ENCODE measurements around the gene UGT8.
"Not testable (repeated sequence)": the region's sequence is repeated elsewhere in the genome, so short reads cannot be mapped to it uniquely, and the experiment has no call there.

Gene UGT8

DNA sequence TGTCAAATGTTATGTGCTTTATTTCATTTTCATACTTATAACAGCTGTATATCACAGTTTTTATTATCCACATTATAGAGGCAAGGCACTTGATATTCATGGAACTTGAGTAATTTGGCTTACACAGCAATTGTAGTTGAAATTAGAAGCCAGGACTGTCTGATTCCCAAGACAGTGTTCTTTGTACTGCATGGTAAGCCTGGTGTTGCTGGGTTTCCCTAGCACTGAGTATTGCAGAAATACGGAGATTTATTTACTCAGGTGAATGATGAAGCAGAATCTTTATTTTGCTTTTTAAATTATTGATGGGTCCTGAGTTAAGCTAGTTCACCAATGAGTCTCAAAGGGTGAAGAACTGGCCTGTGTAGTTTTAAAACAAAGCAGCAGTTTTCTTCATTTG lies 70.0 kb downstream of the UGT8 start:
- Histone ChIP-seq H3K79me2 (ENCODE audit: insufficient read depth, low read depth) (no peaks in the 10 kb centered on the region), H2AFZ (ENCODE audit: low read depth) (no peak overlapping the region), H3K4me1 (ENCODE audit: low read depth, poor library complexity, severe bottlenecking) (no peaks in the 10 kb centered on the region), H3K36me3 (ENCODE audit: insufficient read depth) (no peaks in the 10 kb centered on the region), H3K27ac (no peak overlapping the region), H4K20me1 (ENCODE audit: insufficient read depth) (no peaks in the 10 kb centered on the region), H3K4me3 (IDR thresholded peaks at IDR 0.05; ENCODE audit: insufficient read depth, low read depth, low read length) (no peak overlapping the region), H3K4me2 (no peak overlapping the region), H3K27me3 (ENCODE audit: insufficient read depth, low read depth) (no peaks in the 10 kb centered on the region), H3K9ac (no peak overlapping the region)
- TF ChIP-seq, protein P1, sequence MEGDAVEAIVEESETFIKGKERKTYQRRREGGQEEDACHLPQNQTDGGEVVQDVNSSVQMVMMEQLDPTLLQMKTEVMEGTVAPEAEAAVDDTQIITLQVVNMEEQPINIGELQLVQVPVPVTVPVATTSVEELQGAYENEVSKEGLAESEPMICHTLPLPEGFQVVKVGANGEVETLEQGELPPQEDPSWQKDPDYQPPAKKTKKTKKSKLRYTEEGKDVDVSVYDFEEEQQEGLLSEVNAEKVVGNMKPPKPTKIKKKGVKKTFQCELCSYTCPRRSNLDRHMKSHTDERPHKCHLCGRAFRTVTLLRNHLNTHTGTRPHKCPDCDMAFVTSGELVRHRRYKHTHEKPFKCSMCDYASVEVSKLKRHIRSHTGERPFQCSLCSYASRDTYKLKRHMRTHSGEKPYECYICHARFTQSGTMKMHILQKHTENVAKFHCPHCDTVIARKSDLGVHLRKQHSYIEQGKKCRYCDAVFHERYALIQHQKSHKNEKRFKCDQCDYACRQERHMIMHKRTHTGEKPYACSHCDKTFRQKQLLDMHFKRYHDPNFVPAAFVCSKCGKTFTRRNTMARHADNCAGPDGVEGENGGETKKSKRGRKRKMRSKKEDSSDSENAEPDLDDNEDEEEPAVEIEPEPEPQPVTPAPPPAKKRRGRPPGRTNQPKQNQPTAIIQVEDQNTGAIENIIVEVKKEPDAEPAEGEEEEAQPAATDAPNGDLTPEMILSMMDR (conservative IDR thresholded peaks at IDR 0.05; ENCODE audit: low read depth, low read length): no peak

- H3K36me3 ChIP-seq (ENCODE audit: insufficient read depth); H3K27ac ChIP-seq; H3K27me3 ChIP-seq (ENCODE audit: insufficient read depth, low read depth); H2AFZ ChIP-seq (ENCODE audit: low read depth); H3K9ac ChIP-seq; H3K4me1 ChIP-seq (ENCODE audit: low read depth, poor library complexity, severe bottlenecking); H3K79me2 ChIP-seq (ENCODE audit: insufficient read depth, low read depth); H4K20me1 ChIP-seq (ENCODE audit: insufficient read depth); H3K4me2 ChIP-seq; H3K4me3 ChIP-seq (IDR thresholded peaks at IDR 0.05; ENCODE audit: insufficient read depth, low read depth, low read length): not testable (repeated sequence)
These were observed 72.1 kb downstream of the UGT8 start for GRCh38 chr4:114670733-114671132.

- Histone ChIP-seq H3K79me2 (ENCODE audit: insufficient read depth, low read depth) (no peaks in the 10 kb centered on the region), H3K4me2 (no peak overlapping the region), H3K4me1 (ENCODE audit: low read depth, poor library complexity, severe bottlenecking) (no peaks in the 10 kb centered on the region), H2AFZ (ENCODE audit: low read depth) (no peak overlapping the region), H3K4me3 (IDR thresholded peaks at IDR 0.05; ENCODE audit: insufficient read depth, low read depth, low read length) (no peak overlapping the region), H4K20me1 (ENCODE audit: insufficient read depth) (no peaks in the 10 kb centered on the region), H3K27ac (no peak overlapping the region), H3K36me3 (ENCODE audit: insufficient read depth) (no peaks in the 10 kb centered on the region), H3K27me3 (ENCODE audit: insufficient read depth, low read depth) (no peaks in the 10 kb centered on the region), H3K9ac (no peak overlapping the region)
- TF ChIP-seq, protein P1 (conservative IDR thresholded peaks at IDR 0.05; ENCODE audit: low read depth, low read length): no peak
These were observed 74.7 kb downstream of the UGT8 start for GRCh38 chr4:114673306-114673705.

DNA sequence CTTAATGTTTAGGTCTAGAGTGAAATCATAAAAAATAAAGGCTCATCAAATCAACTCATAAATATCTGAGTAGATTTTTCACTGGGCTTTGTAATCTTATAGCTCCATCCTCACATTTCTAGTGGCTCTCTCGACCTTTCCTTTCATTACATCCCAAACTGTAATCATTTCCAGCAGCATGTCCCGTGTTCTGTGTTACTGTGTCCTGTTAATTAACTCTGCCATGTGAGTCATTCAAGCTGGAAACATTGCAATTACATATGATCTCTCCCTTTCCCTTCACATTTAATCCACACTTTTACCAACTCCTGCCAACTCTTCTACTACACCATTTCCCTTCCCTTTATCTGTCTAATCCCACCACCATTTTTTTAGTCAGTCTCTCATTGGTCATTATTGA lies 75.5 kb downstream of the UGT8 start:
- Histone ChIP-seq H3K36me3 (ENCODE audit: insufficient read depth) (no peaks in the 10 kb centered on the region), H3K4me2 (no peak overlapping the region), H3K4me1 (ENCODE audit: low read depth, poor library complexity, severe bottlenecking) (no peaks in the 10 kb centered on the region), H4K20me1 (ENCODE audit: insufficient read depth) (no peaks in the 10 kb centered on the region), H3K27ac (no peak overlapping the region), H3K79me2 (ENCODE audit: insufficient read depth, low read depth) (no peaks in the 10 kb centered on the region), H3K27me3 (ENCODE audit: insufficient read depth, low read depth) (no peaks in the 10 kb centered on the region), H3K9ac (no peak overlapping the region), H3K4me3 (IDR thresholded peaks at IDR 0.05; ENCODE audit: insufficient read depth, low read depth, low read length) (no peak overlapping the region), H2AFZ (ENCODE audit: low read depth) (no peak overlapping the region)
- TF ChIP-seq, protein P1 (conservative IDR thresholded peaks at IDR 0.05; ENCODE audit: low read depth, low read length): no peak

- H3K79me2 ChIP-seq (ENCODE audit: insufficient read depth, low read depth): no peaks in the 10 kb centered on the region
- no peaks in the 10 kb centered on the region for H3K36me3 ChIP-seq (ENCODE audit: insufficient read depth)
- H3K27me3 ChIP-seq (ENCODE audit: insufficient read depth, low read depth): no peaks in the 10 kb centered on the region
- H2AFZ ChIP-seq (ENCODE audit: low read depth): no peak overlapping the region
- H3K4me3 ChIP-seq (IDR thresholded peaks at IDR 0.05; ENCODE audit: insufficient read depth, low read depth, low read length): no peak overlapping the region
- TF ChIP-seq, protein P1 (conservative IDR thresholded peaks at IDR 0.05; ENCODE audit: low read depth, low read length): no peak
- no peak overlapping the region for H3K4me2 ChIP-seq
- H3K9ac ChIP-seq: no peak overlapping the region
- no peak overlapping the region for H3K27ac ChIP-seq
- no peaks in the 10 kb centered on the region for H3K4me1 ChIP-seq (ENCODE audit: low read depth, poor library complexity, severe bottlenecking)
- H4K20me1 ChIP-seq (ENCODE audit: insufficient read depth): no peaks in the 10 kb centered on the region
These were observed 78.9 kb downstream of the UGT8 start for GRCh38 chr4:114677346-114677979.

Measured in KMS-11 (cell line).